GM12892 (cell line): ENCODE data around the gene MCTS1.
A peak's percentile ranks its signal among the peaks of the same experiment; 100 is the strongest.
"Not testable (repeated sequence)": the region's sequence is repeated elsewhere in the genome, so short reads cannot be mapped to it uniquely, and the experiment has no call there.

Source experiments
- DNase-seq: peaks from one replicate; pipeline ENCODE4 v3.0.0; 2011; ENCODE audit not compliant: insufficient read length
- FAIRE-seq: peaks from 2 replicates; lab custom pipeline; 2011; peaks lifted over from hg19 to GRCh38; lab: Jason Lieb, UNC
- POLR2A ChIP-seq: IDR thresholded peaks from 2 replicates; pipeline ENCODE4 v1.6.1; 2011; ENCODE audit warnings: low read depth, low read length, control low read depth
- POLR2AphosphoS5 ChIP-seq: IDR thresholded peaks from 2 replicates; pipeline ENCODE4 v1.6.1; 2011; ENCODE audit warnings: low read depth, low read length, control low read depth
- TAF1 ChIP-seq: IDR thresholded peaks from 2 replicates; pipeline ENCODE4 v1.6.1; 2011; ENCODE audit warnings: low read depth, mild to moderate bottlenecking, control low read depth, low read length, borderline replicate concordance

MCTS1 gene

DNA sequence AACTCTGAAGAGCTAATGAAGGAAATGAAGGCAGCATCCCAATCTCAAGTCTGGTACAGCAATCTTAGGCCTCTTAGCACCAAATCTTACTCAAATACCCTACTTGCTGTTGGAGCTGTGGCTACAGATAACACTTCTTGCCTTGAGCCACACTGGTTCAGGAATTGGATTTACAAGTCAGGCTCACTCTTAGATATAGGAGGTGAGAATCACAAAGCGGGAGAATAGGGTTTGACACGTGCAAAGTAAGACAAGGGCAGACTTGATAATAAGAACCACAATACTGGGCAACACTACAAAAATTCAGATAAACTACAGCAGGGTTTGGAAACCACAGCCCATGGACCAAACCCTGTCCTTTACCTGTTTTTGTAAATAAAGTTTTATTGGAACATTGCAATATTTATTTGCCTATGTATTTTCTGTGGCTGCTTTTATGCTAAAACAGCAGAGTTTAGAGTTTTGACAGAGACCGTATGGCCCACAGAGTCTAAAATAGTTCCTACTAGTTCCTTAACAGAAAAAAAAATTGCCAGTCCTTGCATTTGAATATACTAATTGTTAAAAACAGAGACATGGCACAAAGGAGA lies 33.8 kb upstream of the MCTS1 start:
- FAIRE-seq (no peak), DNase-seq (no peak)
- TF ChIP-seq POLR2AphosphoS5 (no peak), POLR2A (no peak), TAF1 (no peak)

DNA sequence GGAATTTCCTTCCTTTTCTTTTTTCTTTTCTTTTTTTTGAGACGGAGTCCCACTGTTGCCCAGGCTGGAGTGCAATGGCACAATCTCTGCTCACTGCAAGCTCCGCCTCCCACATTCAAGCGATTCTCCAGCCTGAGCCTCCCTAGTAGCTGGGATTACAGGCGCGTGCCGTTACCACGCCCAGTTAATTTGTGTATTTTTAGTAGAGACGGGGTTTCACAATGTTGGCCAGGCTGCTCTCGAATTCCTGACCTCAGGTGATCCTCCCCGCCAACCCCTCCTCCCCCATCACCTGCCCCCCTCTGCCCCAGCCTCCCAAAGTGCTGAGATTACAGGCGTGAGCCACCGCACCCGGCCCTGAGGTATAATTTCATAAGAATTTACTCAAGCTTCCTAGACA lies 30.1 kb upstream of the MCTS1 start:
- FAIRE-seq, DNase-seq: not testable (repeated sequence)

DNA sequence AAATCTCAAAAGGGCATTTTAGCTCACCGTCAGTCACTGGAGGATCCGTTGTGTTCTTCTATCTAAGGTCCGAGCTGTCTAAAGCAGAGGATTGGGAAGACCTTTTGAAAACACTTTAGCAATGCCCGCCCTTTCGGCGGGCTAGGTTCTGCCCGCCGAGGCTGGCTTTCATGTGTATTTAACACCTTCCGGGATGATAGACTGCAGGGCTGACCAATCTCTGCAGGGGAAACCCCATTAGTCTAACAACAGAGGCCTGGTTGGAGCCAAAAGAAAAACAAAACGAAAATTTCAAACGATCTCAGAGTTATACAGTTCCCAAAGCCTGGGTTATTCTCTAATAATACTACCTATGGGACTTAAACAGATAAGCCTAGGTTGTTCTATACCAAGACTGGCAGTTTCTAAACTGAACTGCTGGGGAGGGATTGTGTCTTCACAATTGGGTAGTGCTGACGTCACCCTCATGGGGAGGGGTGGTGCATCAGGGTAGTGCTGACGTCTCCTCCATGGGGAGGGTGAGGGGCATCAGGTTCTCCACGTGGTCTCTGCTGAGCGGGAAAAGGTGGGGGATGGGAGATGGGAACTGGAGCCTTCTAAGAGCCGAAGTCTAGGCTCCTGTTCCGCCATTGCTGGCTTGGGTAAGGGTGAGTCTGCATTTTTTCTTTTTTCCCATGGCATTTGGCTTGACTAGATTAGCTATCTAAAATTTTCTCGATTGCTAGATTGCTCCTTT lies 28.4 kb upstream of the MCTS1 start:
- no peak for FAIRE-seq
- no peak for DNase-seq

DNA sequence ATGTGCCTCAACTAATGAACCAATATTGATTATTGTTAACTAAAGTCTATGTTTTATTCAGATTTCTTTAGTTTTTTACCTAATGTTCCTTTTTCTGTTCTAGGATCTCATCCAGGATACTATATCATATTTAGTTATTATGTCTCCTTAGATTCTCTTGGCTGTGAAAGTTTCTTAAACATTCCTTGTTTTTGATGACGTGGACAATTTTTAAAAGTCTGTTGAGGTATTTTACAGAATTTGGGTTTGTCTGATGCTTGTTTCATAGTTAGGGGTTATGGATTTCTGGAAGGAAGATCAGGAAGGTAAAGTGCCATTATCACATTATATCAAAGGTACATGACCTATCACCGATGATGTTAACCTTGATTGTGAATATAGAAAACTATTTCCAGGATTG lies 18.2 kb upstream of the MCTS1 start:
- TF ChIP-seq TAF1 (no peak), POLR2A (no peak), POLR2AphosphoS5 (no peak)
- FAIRE-seq (no peak), DNase-seq (no peak)

More for the DNA sequence above, 28.4 kb upstream of the MCTS1 start:
- TF ChIP-seq POLR2AphosphoS5 (no peak), POLR2A (no peak), TAF1 (no peak)

DNA sequence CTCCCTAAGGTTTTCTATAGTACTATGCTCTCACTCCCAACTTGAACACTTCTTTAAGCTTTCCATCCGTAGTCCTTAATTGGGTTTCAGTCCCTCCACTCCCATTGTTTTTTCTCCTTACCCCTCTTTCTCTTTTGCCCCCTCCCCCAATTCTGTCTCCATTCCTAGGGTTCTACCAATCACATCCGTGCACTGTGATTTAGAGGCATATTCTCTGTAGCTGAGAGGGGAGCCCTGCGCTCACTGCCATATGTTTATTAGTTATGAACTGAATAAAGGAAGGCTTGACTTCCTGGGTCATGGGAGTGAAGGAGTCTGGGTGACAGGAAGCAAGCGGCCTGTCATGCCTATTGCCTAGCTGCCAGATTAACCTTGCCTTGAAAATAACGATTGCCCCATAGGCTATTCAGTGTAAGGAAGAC lies 471 bp downstream of the MCTS1 start:
- FAIRE-seq (peak; percentile 5), DNase-seq (no peak)
- TF ChIP-seq POLR2AphosphoS5 = no peak; the same call in 1 of the 2 replicates
- no peak for TF ChIP-seq TAF1
- no peak; the same call in 1 of the 2 replicates for TF ChIP-seq POLR2A

DNA sequence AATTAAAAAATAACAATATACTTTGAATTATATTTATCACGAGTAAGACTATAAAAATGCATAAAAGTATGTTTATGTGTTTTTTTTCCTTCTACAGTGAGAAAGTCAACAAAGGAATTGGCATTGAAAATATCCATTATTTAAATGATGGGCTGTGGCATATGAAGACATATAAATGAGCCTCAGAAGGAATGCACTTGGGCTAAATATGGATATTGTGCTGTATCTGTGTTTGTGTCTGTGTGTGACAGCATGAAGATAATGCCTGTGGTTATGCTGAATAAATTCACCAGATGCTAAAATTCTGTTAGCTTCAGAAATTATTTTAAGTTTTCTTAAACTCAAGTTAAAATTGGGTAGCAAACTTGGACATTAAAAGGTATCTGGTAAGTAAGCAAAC lies 8.2 kb downstream of the MCTS1 start:
- no peak for TF ChIP-seq POLR2AphosphoS5
- TF ChIP-seq POLR2A = no peak
- no peak for TF ChIP-seq TAF1
- FAIRE-seq (no peak), DNase-seq (no peak)

DNA sequence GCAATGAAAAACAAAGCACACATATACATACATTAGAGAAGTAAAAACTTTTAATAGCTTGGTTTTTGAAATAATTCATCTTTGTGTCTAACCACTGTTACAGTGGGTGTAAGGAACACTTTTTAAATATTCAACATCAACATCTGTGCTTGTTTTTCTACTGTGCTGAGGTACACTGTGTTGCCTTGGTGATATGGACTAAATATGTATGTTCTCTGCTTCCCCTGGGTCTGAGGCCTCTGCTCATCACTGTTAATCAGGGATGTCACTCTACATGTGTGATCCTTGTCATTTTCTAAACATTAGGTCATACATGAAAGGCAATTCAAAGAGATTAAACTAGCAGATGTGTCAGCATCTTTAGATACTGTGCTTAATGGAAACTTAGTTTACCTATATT lies 10.9 kb downstream of the MCTS1 start:
- TF ChIP-seq POLR2A (no peak), POLR2AphosphoS5 (no peak), TAF1 (no peak)
- FAIRE-seq (peak; percentile 30), DNase-seq (no peak)

DNA sequence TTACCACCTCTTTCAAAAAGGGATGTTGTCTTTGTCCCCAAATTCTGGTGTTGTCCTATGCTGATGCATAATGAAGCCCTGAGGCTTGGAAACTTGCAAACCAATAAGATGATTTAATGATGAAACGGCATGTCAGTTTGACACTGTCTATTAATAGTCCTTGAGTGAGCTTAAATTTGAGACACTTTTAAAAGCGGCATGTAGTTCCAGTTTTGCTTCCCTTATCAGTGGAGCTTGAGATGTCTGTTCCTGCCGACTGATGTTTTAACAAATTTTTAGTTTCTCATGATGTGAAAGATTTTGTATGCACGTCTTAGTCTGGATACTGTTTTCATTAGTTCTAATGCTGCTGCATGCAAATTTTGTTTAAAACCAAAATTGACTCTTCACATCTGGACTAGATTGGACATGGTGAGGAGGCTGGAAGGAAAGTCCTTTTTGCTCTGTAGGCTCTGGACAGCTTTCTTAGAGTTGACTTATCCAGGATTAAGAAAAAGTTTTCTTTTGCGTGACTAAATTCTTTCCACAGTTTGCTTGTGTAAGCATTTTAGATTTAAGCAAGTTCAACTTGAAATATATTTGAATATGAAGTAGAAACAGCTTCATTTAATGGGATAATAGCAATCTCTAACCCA lies 14.2 kb downstream of the MCTS1 start:
- FAIRE-seq (no peak), DNase-seq (no peak)
- TF ChIP-seq POLR2A = no peak
- no peak for TF ChIP-seq POLR2AphosphoS5
- TF ChIP-seq TAF1 = no peak

DNA sequence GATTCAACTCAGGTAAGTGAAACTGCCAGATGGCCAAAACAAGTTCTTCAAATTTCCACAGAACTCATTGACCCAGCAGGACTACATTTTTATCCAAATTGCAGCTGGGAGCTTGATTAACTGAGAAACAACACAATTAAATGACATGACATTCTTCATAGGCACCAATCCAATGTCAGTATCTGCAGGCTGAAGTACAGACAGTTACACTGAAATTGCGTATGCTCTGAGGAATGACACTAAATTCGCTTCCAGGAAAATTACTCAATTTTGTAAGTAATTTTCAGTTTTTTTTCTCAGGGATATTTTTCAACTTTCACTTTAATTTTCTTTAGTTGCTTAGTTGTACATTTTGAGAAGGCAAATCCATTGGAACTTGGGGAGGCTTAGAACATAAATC lies 21.5 kb downstream of the MCTS1 start:
- DNase-seq (no peak), FAIRE-seq (peak; percentile 9)
- TF ChIP-seq TAF1 = no peak
- TF ChIP-seq POLR2A = no peak
- no peak for TF ChIP-seq POLR2AphosphoS5

DNA sequence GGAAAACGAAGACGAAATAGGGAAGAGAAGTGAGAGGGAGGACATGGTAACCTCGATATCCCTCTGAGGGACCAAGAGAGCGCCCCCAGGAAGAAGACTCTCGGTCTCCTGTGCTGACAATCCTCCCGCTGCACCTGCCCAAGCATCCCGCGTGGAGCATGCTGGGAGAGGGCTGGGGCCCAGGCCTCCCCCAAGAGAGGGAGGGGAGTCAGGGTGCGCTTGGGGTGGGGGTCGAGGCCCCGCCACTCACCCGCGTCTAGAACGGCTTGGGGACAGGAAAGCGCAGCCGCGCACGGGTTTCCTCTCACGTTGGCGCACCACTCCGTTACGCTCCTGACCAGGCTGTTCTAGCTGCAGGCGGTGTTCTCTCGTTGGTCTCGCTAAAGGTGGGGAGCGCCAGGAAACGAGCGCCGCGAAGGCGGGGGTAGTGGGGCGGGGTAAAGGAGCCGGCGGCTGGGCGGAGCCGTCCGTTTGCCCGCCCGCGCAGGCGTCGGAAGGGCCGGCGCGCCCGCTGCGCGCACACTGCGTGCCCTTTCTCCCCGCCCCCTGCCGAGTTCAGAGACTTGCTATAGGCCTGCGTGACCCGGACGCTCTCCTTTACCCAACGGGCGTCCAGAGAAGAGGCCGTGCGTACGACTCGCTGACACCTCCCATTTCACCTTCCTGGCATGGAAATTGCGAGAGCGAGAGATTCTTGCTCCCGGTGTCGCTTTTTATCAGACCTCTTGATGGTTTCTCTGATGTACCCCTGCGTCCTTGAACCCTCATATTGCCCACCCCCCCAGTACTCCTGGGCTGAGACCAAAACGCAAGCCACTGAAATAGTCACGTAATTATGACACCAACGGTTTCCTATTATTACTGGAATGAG lies 26.0 kb downstream of the MCTS1 start, which contains the start of gene C1GALT1C1:
TSS of gene C1GALT1C1 (minus strand) at position 388 of the 871 bp plus-strand sequence. CDS start 2,888 bp downstream, outside the sequence.
- TF ChIP-seq POLR2AphosphoS5 (peak; percentile 70), POLR2A (no peak; the same call in 1 of the 2 replicates), TAF1 (peak; percentile 48)
- DNase-seq = peak; percentile 50
- FAIRE-seq = peak; percentile 95

DNA sequence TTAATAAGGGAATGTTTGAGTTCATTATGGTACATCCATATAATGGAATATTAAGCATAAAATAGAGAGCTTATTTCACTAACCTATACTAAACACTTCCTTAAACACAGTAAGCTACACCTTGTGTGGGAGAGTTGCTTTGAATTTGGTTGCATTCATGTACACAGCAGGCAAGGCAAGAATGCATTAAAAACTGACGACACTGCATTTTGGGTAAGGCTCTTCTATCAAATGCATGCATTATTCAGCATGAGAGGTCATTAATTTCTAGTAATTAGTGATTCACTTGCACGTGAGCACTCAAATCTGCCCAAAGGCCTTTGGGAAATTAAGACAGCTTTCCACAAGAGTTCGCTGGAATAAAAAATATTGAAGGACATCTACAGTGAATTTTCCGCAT lies 34.7 kb downstream of the MCTS1 start:
- no peak for FAIRE-seq
- DNase-seq = no peak
- no peak for TF ChIP-seq TAF1
- no peak for TF ChIP-seq POLR2AphosphoS5
- TF ChIP-seq POLR2A = no peak
